ENCODE data around the gene CGA.

DNA sequence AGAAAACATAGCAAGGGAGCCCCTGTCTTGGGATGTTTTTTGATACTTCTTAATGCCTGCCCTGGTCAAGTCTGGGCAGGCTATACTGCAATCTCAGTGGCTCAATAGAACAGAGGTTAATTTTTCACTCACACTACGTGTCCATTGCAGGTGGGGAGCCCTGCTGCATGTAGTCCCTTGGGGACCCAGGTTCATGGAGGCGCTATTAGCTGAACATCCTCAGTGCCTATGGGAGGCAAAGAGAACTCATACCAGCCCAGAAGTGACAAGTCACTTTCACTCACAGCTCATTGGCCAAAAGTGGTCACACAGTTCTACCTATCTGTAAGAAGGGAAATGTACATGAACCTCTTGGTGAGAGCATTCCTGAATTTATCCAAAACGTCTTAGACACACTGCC is 23.2 kb downstream of the CGA start:
- TF ChIP-seq, protein P1, sequence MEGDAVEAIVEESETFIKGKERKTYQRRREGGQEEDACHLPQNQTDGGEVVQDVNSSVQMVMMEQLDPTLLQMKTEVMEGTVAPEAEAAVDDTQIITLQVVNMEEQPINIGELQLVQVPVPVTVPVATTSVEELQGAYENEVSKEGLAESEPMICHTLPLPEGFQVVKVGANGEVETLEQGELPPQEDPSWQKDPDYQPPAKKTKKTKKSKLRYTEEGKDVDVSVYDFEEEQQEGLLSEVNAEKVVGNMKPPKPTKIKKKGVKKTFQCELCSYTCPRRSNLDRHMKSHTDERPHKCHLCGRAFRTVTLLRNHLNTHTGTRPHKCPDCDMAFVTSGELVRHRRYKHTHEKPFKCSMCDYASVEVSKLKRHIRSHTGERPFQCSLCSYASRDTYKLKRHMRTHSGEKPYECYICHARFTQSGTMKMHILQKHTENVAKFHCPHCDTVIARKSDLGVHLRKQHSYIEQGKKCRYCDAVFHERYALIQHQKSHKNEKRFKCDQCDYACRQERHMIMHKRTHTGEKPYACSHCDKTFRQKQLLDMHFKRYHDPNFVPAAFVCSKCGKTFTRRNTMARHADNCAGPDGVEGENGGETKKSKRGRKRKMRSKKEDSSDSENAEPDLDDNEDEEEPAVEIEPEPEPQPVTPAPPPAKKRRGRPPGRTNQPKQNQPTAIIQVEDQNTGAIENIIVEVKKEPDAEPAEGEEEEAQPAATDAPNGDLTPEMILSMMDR (IDR thresholded peaks at IDR 0.05; ENCODE audit: low read length): no peak
- no peak for TF ChIP-seq EZH2 (IDR thresholded peaks at IDR 0.05; ENCODE audit: borderline replicate concordance, low read length)
